Ovary (tissue), 9 donors: ENCODE results near the gene HNRNPU. TPM values are rescaled to one million over a fixed set of nuclear protein-coding genes. Genes with fewer than 3 reads are reported as not detected.

ENCODE experiments used
- DNase-seq, 5 donors: peaks; one replicate each; pipeline ENCODE4 v3.0.0-alpha.2; 2019 to 2020
- H3K27ac ChIP-seq, 2 donors: fragments of 200-600 bp; one replicate each; pipeline versions ENCODE4 v1.5.1 to v1.8.0; 2019 to 2022
- H3K27me3 ChIP-seq: fragments of 200-600 bp; one replicate; pipeline ENCODE4 v1.8.0; 2022
- H3K36me3 ChIP-seq: fragments of 200-600 bp; sonication (generic); one replicate; pipeline ENCODE4 v1.5.1; 2019
- H3K4me1 ChIP-seq: one replicate; pipeline ENCODE4 v1.8.1; 2013; ENCODE audit warnings: mild to moderate bottlenecking, moderate library complexity; ENCODE audit not compliant: insufficient read depth
- H3K4me3 ChIP-seq: fragments of 200-600 bp; sonication (generic); one replicate; pipeline ENCODE4 v1.5.1; 2017
- H3K9me3 ChIP-seq, 2 donors: fragments of 200-600 bp in 1 of 2; sonication (generic) in 1 of 2; one replicate each; pipeline versions ENCODE4 v1.5.1 to v1.8.1; 2013 to 2019; ENCODE audit warnings: mild to moderate bottlenecking in 1 of 2, moderate library complexity in 1 of 2
- EP300 ChIP-seq: sonication (generic); formaldehyde crosslinking; IDR thresholded peaks from one replicate; pipeline ENCODE4 v1.6.1; 2017; ENCODE audit warnings: antibody characterized with exemption
- POLR2A ChIP-seq: fragments of 450-650 bp; IDR thresholded peaks from one replicate; pipeline ENCODE4 v1.6.1; 2017; ENCODE audit warnings: antibody characterized with exemption, mild to moderate bottlenecking, moderate library complexity
- WGBS, 3 donors: extraction: QIAGEN DNeasy Blood & Tissue Kit in 1 of 3; methylation state at CpG; one replicate each; pipeline versions ENCODE4 v1.1.5 to v1.1.7; 2013 to 2017; 5-methylcytosine and 5-hydroxymethylcytosine counted together
- intact Hi-C, 4 donors: fragments of 100-400 bp; cut with DNase I; formaldehyde crosslinking; loops; one replicate each; pipeline versions ENCODE4 v1.11.0 to v1.15.1; 2022 to 2023
- polyA plus RNA-seq, 2 donors: library from polyadenylated mRNA; stranded (reverse); fragments of 200-250 nt in 1 of 2; fragments of 350-450 nt in 1 of 2; fragmentation: Illumina TruSeq in 1 of 2; extraction: RNeasy Lipid Tissue Mini Kit (QIAGEN cat#74804) in 1 of 2; gene quantifications; one replicate each; pipeline ENCODE4 v1.2.3, GENCODE V29; 2013 to 2014
- total RNA-seq, 7 donors: library from RNA; depleted of rRNA in 2 of 7; stranded (reverse); fragments of >200 nt in 2 of 7; fragmentation: NEBNext Ultra II Directional in 3 of 7; extraction: Animal tissue kit (Norgen Biotek cat#: 25700) in 3 of 7; gene quantifications; one replicate each; pipeline versions ENCODE4 v1.1.0 to v1.2.4, GENCODE V29; 2016 to 2023
- TF ChIP-seq, protein P1 (sequence below), 3 donors: fragments of 450-650 bp in 2 of 3; fragments of 200-600 bp in 1 of 3; IDR thresholded peaks; one replicate each; pipeline versions ENCODE4 v1.5.1 to v1.8.0; 2016 to 2022; ENCODE audit warnings: antibody characterized with exemption in 3 of 3, mild to moderate bottlenecking in 1 of 3
- donor health status: DM: no; HTN: no; CAD: no; lungs with moderate emphysema.
- donor health status: DM: no; HTN: no; CAD: no.
- donor health status: Bipolar disorder and iron deficiency.
- donor health status: DM: yes; HTN: yes; CAD: no.
- donor health status: DM: no; HTN: no; CAD: no.
- donor health status: DM: yes; HTN: yes; CAD: no.

HNRNPU gene
- total and polyA plus RNA-seq, 9 donors: 163 to 408 (median 314) TPM

DNA sequence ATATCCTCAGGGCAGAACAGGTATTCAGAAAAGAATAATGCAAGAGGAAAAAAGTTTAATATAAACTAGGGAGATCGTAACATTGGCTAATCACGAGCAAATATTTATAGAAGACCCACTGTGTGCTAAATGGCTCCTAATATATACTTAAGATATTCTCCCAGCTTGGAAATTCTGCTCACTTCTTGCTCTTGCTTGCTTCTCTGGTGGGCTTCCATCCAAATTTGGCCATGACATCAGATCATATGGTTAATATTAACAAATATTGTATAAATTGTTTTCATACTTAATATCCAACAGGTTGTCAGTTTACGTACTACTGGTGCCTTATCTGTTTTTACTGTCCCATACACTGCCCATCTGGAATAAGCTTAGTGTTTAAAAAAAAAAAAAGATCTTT is 27.8 kb downstream of the HNRNPU start:
- Histone ChIP-seq H3K9me3 (no peaks in the 10 kb centered on the region), H3K27ac (peak overlapping the region in 1 of 2 donors; percentile 98), H3K27me3 (no peaks in the 10 kb centered on the region), H3K4me1 (peaks cover 4% of the 10 kb centered on the region), H3K4me3 (peak overlapping the region; percentile 91), H3K36me3 (no peaks in the 10 kb centered on the region)
- TF ChIP-seq POLR2A (no peak), EP300 (no peak)
- TF ChIP-seq, protein P1, sequence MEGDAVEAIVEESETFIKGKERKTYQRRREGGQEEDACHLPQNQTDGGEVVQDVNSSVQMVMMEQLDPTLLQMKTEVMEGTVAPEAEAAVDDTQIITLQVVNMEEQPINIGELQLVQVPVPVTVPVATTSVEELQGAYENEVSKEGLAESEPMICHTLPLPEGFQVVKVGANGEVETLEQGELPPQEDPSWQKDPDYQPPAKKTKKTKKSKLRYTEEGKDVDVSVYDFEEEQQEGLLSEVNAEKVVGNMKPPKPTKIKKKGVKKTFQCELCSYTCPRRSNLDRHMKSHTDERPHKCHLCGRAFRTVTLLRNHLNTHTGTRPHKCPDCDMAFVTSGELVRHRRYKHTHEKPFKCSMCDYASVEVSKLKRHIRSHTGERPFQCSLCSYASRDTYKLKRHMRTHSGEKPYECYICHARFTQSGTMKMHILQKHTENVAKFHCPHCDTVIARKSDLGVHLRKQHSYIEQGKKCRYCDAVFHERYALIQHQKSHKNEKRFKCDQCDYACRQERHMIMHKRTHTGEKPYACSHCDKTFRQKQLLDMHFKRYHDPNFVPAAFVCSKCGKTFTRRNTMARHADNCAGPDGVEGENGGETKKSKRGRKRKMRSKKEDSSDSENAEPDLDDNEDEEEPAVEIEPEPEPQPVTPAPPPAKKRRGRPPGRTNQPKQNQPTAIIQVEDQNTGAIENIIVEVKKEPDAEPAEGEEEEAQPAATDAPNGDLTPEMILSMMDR (IDR thresholded peaks at IDR 0.05): no peak
- intact Hi-C loops: loop anchor here in 2 of 4 donors (10.0 kb wide), 2 partner anchors 138 to 1728 kb away; partner anchors contain the start of genes CNST (in 1 of the 2) and TFB2M (in 1 of the 2)
- 9 to 16% (median 10%) methylated on average over 3 of the region's 3 CpGs for WGBS, 3 donors
- no peak for DNase-seq

DNA sequence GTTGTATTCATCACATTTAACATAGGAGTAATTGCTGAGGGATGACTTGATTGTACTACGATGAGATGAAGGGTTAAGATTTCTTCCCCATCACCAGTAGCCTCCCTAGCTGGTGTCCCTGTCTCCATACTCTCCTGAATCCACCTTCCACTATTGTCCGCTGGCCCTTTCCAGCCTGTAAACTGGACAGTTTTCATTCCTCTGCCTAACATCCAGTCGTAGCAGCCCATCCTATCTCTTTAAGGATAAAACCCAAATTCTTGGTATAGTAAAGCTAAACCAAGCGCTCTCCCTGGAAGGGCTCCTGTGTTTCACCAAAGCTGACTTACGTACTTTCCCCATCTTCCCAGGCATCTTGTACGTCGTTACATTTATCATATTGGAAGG is 28.2 kb downstream of the HNRNPU start:
- peak overlapping the region; percentile 91 for H3K4me3 ChIP-seq
- peak in 1 of 5 donors; percentile 29 for DNase-seq
- no peaks in the 10 kb centered on the region for H3K36me3 ChIP-seq
- peak overlapping the region; percentile 97 to 98 for H3K27ac ChIP-seq
- TF ChIP-seq, protein P1 (IDR thresholded peaks at IDR 0.05): no peak
- no peak for TF ChIP-seq EP300
- no peak for TF ChIP-seq POLR2A
- no peaks in the 10 kb centered on the region for H3K27me3 ChIP-seq
- intact Hi-C loops: loop anchor here in 2 of 4 donors (10.0 kb wide), 2 partner anchors 139 to 1729 kb away; partner anchors contain the start of genes CNST (in 1 of the 2) and TFB2M (in 1 of the 2)
- H3K4me1 ChIP-seq: peaks cover 4% of the 10 kb centered on the region
- no peaks in the 10 kb centered on the region for H3K9me3 ChIP-seq
- whole genome bisulfite sequencing, 3 donors: 0 to 1% (median 1%) methylated on average over 7 of the region's 7 CpGs

DNA sequence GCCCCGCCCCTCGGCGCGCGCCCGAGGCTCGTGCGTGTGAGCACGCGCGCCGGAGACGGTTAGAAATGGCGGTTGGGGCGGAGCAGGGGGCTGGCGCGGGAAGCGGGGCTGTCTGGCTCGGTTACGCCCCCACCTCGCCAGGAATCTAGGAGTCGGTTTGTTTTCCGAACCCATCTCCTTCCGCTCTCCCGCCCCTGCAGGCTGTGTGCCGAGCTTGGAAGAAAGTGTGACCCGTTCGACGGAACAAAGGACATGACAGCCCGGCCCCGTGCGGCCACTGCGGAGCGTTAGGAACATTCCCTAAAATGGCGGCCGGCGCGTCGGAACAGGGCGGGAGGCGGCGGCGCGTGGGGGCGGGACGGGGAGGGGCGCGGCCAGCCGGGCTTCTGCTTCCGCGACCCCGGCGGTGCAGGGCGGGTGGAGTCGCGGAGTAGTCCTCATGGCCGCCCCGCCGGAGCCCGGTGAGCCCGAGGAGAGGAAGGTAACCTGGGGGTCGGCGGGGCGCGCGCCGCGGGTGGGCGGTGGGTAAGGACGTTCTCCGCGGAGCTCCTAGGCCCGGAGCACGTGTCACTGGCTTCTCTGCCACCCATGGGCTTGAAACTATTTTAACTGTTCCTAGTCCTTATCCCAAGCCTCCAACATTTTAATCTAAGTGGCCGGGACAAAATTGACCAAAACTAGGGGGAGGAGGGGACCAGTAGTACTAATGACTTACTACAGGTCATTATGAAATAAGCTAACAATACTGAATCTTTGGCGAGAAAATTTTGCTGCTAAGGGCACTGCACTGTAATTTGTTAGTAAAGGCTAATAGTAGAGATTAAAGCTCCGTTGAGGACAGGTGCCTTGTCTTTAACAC is 28.8 kb downstream of the HNRNPU start, which contains the start of gene COX20:
Gene COX20 (plus strand): TSS at position 383 of the 859 bp plus-strand sequence. CDS start 57 bp downstream, at position 440.
- H3K4me1 ChIP-seq: peaks cover 4% of the 10 kb centered on the region
- no peaks in the 10 kb centered on the region for H3K27me3 ChIP-seq
- H3K27ac ChIP-seq: peak within 1 kb of the TSS; percentile 97 to 98
- TF ChIP-seq, protein P1 (IDR thresholded peaks at IDR 0.05): peak in 1 of 3 donors; percentile 6
- peak; percentile 57 for TF ChIP-seq POLR2A
- peak; percentile 39 for TF ChIP-seq EP300
- whole genome bisulfite sequencing, 3 donors: 0 to 1% (median 0%) methylated on average over 55 to 77 of the region's 77 CpGs
- intact Hi-C loops: loop anchor here in 3 of 4 donors (1.0 to 10.0 kb wide), 4 partner anchors 28 to 1729 kb away; partner anchors contain the start of genes CNST (in 1 of the 3), HNRNPU (in 1 of the 3) and TFB2M (in 1 of the 3)
- no peaks in the 10 kb centered on the region for H3K36me3 ChIP-seq
- peak; percentile 89 to 95 (median 93) for DNase-seq
- H3K4me3 ChIP-seq: peak within 1 kb of the TSS; percentile 91
- H3K9me3 ChIP-seq: no peaks in the 10 kb centered on the region

DNA sequence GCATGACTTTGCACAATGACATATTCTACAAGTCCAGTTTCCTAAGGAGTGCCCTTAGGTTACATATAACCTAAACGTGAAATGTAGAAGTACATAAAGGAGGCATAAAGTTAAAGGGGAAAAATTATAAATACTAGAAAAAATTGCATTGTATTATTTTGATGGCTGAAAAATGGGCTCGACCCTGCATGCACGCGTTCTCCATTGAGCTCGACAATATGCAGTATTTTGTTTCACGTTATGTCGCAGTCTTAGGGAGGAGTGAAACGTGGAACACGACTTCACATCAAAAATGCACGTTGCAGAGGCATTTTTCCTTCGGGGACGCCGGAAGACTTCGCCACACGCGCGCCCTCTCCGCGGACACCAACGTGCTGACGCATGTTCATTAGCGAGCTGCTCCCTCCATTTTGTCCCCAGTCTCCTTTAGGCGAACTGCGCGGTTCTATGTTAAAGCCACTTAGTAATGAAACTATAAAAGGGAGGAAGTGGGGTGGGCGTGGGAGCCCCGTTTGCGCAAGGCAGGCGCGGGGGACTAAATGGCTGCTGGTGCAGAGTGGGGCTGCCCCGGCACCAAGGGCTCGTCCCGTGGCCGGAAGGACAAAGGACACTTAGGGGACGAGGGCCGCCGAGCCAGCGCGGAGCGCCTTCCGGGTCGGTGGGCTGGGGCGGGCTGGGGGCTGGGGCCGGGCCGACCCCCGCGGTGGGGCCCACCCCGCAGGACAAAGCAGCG is 29.6 kb downstream of the HNRNPU start:
- DNase-seq: peak in 1 of 5 donors; percentile 85
- Histone ChIP-seq H3K9me3 (no peaks in the 10 kb centered on the region), H3K4me1 (peaks cover 2% of the 10 kb centered on the region), H3K36me3 (no peaks in the 10 kb centered on the region), H3K4me3 (peak overlapping the region; percentile 91), H3K27me3 (no peaks in the 10 kb centered on the region), H3K27ac (peak overlapping the region; percentile 97 to 98)
- WGBS, 3 donors: 0 to 1% (median 0%) methylated on average over 34 to 49 of the region's 49 CpGs
- intact Hi-C loops: loop anchor here in 3 of 4 donors (1.0 to 10.0 kb wide), 4 partner anchors 29 to 1730 kb away; partner anchors contain the start of genes CNST (in 1 of the 3), HNRNPU (in 1 of the 3) and TFB2M (in 1 of the 3)
- TF ChIP-seq POLR2A (peak; percentile 44), EP300 (no peak)
- TF ChIP-seq, protein P1 (IDR thresholded peaks at IDR 0.05): no peak
